ENCODE data around the gene MME.

- TF ChIP-seq CTCF (IDR thresholded peaks at IDR 0.05): no peak
- no peak for TF ChIP-seq POLR2A (IDR thresholded peaks at IDR 0.05)
- no peak for TF ChIP-seq POLR2AphosphoS5 (IDR thresholded peaks at IDR 0.05)
- no peak for TF ChIP-seq EP300 (IDR thresholded peaks at IDR 0.05)
These were observed 116.3 kb downstream of the MME start for GRCh38 chr3:155196131-155197021.
